ENCODE measurements around the gene DNAJC13. TPM values are rescaled to one million over a fixed set of nuclear protein-coding genes. Genes with fewer than 3 reads are reported as not detected.

Gene DNAJC13
- total RNA-seq, 1 experiment from 2014 or later: 33.0 TPM

DNA sequence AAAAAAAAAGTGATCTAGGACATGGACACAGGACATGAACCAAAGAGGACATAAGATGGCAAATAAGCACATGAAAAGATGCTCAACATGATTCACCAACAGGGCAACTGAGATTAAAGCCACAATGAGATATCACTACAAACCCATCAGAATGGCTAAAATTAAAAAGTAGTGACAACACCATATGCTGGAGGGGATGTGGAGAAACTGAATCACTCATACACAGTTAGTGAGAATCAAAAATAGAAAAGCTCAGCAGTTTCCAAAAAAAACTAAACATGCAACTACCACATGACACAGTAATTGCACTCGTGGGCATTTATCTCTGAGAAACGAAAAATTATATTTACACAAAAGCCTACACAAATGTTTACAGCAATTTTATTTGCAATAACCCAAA, 151.9 kb downstream of the DNAJC13 start:
- DNase-seq (ENCODE audit: unreplicated experiment): no peak
- no peaks in the 10 kb centered on the region for H3K27me3 Mint-ChIP-seq (ENCODE audit: insufficient read depth, unreplicated experiment)
- BruUV-seq (replicated peaks): no TSS peak
- TF ChIP-seq, protein P1, sequence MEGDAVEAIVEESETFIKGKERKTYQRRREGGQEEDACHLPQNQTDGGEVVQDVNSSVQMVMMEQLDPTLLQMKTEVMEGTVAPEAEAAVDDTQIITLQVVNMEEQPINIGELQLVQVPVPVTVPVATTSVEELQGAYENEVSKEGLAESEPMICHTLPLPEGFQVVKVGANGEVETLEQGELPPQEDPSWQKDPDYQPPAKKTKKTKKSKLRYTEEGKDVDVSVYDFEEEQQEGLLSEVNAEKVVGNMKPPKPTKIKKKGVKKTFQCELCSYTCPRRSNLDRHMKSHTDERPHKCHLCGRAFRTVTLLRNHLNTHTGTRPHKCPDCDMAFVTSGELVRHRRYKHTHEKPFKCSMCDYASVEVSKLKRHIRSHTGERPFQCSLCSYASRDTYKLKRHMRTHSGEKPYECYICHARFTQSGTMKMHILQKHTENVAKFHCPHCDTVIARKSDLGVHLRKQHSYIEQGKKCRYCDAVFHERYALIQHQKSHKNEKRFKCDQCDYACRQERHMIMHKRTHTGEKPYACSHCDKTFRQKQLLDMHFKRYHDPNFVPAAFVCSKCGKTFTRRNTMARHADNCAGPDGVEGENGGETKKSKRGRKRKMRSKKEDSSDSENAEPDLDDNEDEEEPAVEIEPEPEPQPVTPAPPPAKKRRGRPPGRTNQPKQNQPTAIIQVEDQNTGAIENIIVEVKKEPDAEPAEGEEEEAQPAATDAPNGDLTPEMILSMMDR (IDR thresholded peaks at IDR 0.05; ENCODE audit: unreplicated experiment): no peak
- peaks cover 24% of the 10 kb centered on the region for H3K36me3 Mint-ChIP-seq (ENCODE audit: insufficient read depth, unreplicated experiment)
- intact Hi-C loops (cut with micrococcal nuclease): no loop called here
- ChIA-PET CTCF (interaction anchor here (0.6 kb wide), 1 partner anchor 140 kb away, joined by 3 read pairs; no protein-coding TSS in a partner anchor), POLR2A (no interaction called here)
- no peak overlapping the region for H3K4me3 Mint-ChIP-seq (ENCODE audit: unreplicated experiment)
- no peak overlapping the region for H3K27ac Mint-ChIP-seq (ENCODE audit: low read depth, unreplicated experiment)
- H3K4me1 Mint-ChIP-seq (ENCODE audit: insufficient read depth, unreplicated experiment): no peaks in the 10 kb centered on the region
- H3K9me3 Mint-ChIP-seq (ENCODE audit: unreplicated experiment): peaks cover 7% of the 10 kb centered on the region

GRCh38 chr3:132569580-132569979, 152.3 kb downstream of the DNAJC13 start:
- no TSS peak for BruUV-seq (replicated peaks)
- Mint-ChIP-seq H3K4me3 (ENCODE audit: unreplicated experiment) (no peak overlapping the region), H3K27me3 (ENCODE audit: insufficient read depth, unreplicated experiment) (no peaks in the 10 kb centered on the region), H3K36me3 (ENCODE audit: insufficient read depth, unreplicated experiment) (peaks cover 25% of the 10 kb centered on the region), H3K9me3 (ENCODE audit: unreplicated experiment) (peaks cover 7% of the 10 kb centered on the region), H3K27ac (ENCODE audit: low read depth, unreplicated experiment) (no peak overlapping the region), H3K4me1 (ENCODE audit: insufficient read depth, unreplicated experiment) (no peaks in the 10 kb centered on the region)
- TF ChIP-seq, protein P1 (IDR thresholded peaks at IDR 0.05; ENCODE audit: unreplicated experiment): no peak
- intact Hi-C loops (cut with micrococcal nuclease): no loop called here
- no peak for DNase-seq (ENCODE audit: unreplicated experiment)
- ChIA-PET CTCF (no interaction called here), POLR2A (no interaction called here)

DNA sequence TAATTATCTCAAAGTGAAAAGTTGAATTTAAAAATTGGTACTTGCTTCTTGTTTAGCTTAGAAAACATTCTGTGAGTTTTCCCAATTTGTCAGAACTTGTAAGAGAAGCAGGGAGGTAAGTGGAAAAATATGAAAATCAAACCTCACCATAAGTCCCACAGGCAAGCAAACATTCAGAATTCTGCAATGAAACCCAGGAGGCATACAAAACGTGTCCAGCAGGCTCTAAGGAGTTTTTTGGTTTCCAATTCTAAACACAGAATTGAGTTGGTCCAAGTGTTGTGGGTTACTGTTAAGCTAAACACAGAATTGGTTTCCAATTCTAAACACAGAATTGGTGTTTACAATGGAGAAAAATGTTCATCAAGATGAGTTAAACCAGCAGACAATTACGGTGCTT, 152.7 kb downstream of the DNAJC13 start:
- no peak for DNase-seq (ENCODE audit: unreplicated experiment)
- no peak overlapping the region for H3K27ac Mint-ChIP-seq (ENCODE audit: low read depth, unreplicated experiment)
- no peaks in the 10 kb centered on the region for H3K4me1 Mint-ChIP-seq (ENCODE audit: insufficient read depth, unreplicated experiment)
- no peaks in the 10 kb centered on the region for H3K27me3 Mint-ChIP-seq (ENCODE audit: insufficient read depth, unreplicated experiment)
- ChIA-PET CTCF (no interaction called here), POLR2A (no interaction called here)
- no peak overlapping the region for H3K4me3 Mint-ChIP-seq (ENCODE audit: unreplicated experiment)
- intact Hi-C loops (cut with micrococcal nuclease): no loop called here
- H3K36me3 Mint-ChIP-seq (ENCODE audit: insufficient read depth, unreplicated experiment): peaks cover 30% of the 10 kb centered on the region
- TF ChIP-seq, protein P1 (IDR thresholded peaks at IDR 0.05; ENCODE audit: unreplicated experiment): no peak
- BruUV-seq (replicated peaks): no TSS peak
- peaks cover 7% of the 10 kb centered on the region for H3K9me3 Mint-ChIP-seq (ENCODE audit: unreplicated experiment)

DNA sequence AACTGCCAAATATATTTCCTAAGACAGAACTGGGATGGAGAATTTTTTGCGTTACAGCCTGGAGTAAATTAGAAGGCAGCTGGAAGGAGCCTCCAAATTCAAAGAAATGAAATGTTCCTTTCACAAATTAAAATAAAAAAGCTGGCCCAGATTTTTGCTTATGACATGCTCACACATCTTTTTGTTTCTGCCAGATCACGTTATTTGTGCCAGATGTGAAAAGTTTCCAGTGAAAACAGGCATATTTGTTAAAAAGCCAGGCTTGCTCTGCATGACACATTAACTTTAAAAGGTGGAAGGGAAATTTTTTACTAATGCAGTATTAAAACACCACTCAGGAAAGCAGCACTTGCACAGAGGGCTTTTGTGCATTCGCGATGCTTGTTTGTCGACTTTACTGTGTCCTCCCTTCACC, 156.5 kb downstream of the DNAJC13 start:
- Mint-ChIP-seq H3K4me3 (ENCODE audit: unreplicated experiment) (no peak overlapping the region), H3K9me3 (ENCODE audit: unreplicated experiment) (peaks cover 7% of the 10 kb centered on the region), H3K4me1 (ENCODE audit: insufficient read depth, unreplicated experiment) (no peaks in the 10 kb centered on the region), H3K36me3 (ENCODE audit: insufficient read depth, unreplicated experiment) (peaks cover 64% of the 10 kb centered on the region), H3K27me3 (ENCODE audit: insufficient read depth, unreplicated experiment) (no peaks in the 10 kb centered on the region), H3K27ac (ENCODE audit: low read depth, unreplicated experiment) (no peak overlapping the region)
- TF ChIP-seq, protein P1 (IDR thresholded peaks at IDR 0.05; ENCODE audit: unreplicated experiment): no peak
- ChIA-PET CTCF (interaction anchor here (0.6 to 1.3 kb wide), 2 partner anchors 14 to 112 kb away, joined by 4 read pairs; no protein-coding TSS in a partner anchor), POLR2A (interaction anchor here (0.7 kb wide), 1 partner anchor 135 kb away, joined by 3 read pairs; no protein-coding TSS in a partner anchor)
- intact Hi-C loops (cut with micrococcal nuclease): no loop called here
- BruUV-seq (replicated peaks): no TSS peak
- DNase-seq (ENCODE audit: unreplicated experiment): no peak
